GM23338 (cell line): ENCODE data around the gene OSBPL10.

Experiments used
- CREB1 ChIP-seq: fragments of 250-450 bp; sonication (Bioruptor Pico); IDR thresholded peaks from 2 replicates; pipeline ENCODE4 v1.5.0; 2020; ENCODE audit warnings: low read depth, mild to moderate bottlenecking, moderate library complexity
- EZH2 ChIP-seq: fragments of 200-600 bp; sonication (generic); IDR thresholded peaks from one replicate; pipeline ENCODE4 v1.8.0; 2017; ENCODE audit warnings: antibody characterized with exemption, mild to moderate bottlenecking, low read depth; ENCODE audit not compliant: unreplicated experiment
- EZH2phosphoT487 ChIP-seq: fragments of 200-600 bp; sonication (generic); IDR thresholded peaks from one replicate; pipeline ENCODE4 v1.8.1; 2018; ENCODE audit warnings: antibody characterized with exemption; ENCODE audit not compliant: unreplicated experiment
- JUNB ChIP-seq: IDR thresholded peaks from one replicate; pipeline ENCODE4 v1.6.1; 2016; ENCODE audit warnings: antibody characterized with exemption; ENCODE audit not compliant: unreplicated experiment
- NANOG ChIP-seq: IDR thresholded peaks from 2 replicates; pipeline ENCODE4 v1.6.1; 2016; ENCODE audit warnings: antibody characterized with exemption, borderline replicate concordance
- POLR2AphosphoS5 ChIP-seq: IDR thresholded peaks from 2 replicates; pipeline ENCODE4 v1.6.1; 2016; ENCODE audit warnings: antibody characterized with exemption, low read depth
- ZNF114 ChIP-seq: fragments of 250-450 bp; sonication (Bioruptor Pico); IDR thresholded peaks from 2 replicates; pipeline ENCODE4 v1.5.0; 2020; ENCODE audit warnings: mild to moderate bottlenecking, moderate library complexity
- ZNF331 ChIP-seq: fragments of 250-450 bp; sonication (Bioruptor Pico); IDR thresholded peaks from 2 replicates; pipeline ENCODE4 v1.5.0; 2020; ENCODE audit warnings: low read depth, mild to moderate bottlenecking, moderate library complexity
- TF ChIP-seq, protein P1 (sequence below), 2 experiments: fragments of 200-600 bp in 1 of 2; sonication (generic) in 1 of 2; conservative IDR thresholded peaks; 2 replicates each; pipeline versions ENCODE4 v1.5.1 to v1.6.1; 2016 to 2017; ENCODE audit warnings: antibody characterized with exemption in 2 of 2, low read depth in 2 of 2, mild to moderate bottlenecking in 2 of 2, moderate library complexity in 1 of 2
- TF ChIP-seq, protein P2 (sequence below): IDR thresholded peaks from one replicate; pipeline ENCODE4 v1.6.1; 2018; ENCODE audit warnings: antibody characterized with exemption; ENCODE audit not compliant: unreplicated experiment
- TF ChIP-seq, protein P3 (sequence below): IDR thresholded peaks from 2 replicates; pipeline ENCODE4 v1.6.1; 2016; ENCODE audit warnings: antibody characterized with exemption
- TF ChIP-seq, protein P4 (sequence below): fragments of 250-450 bp; sonication (Bioruptor Pico); IDR thresholded peaks from 2 replicates; pipeline ENCODE4 v1.5.0; 2020; ENCODE audit warnings: mild to moderate bottlenecking, moderate library complexity

DNA sequence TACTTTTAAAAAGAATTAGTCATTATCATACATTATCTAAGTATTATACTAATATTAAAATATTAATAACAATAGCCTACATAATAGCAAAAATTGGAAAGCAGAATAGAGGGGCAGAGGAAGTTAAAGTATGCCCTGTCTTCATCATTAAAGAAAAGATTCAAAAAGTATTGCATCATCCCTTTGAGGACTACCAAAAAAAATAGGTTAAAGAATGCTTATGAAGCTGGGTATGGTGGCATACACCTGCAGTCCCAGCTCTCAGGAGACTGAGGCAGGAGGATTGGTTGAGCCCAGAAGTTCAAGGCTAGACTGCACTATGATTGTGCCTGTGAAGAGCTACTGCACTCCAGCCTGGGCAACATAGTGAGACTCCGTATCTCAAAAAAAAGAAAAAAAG is 240.7 kb downstream of the OSBPL10 start:
- TF ChIP-seq, protein P1, sequence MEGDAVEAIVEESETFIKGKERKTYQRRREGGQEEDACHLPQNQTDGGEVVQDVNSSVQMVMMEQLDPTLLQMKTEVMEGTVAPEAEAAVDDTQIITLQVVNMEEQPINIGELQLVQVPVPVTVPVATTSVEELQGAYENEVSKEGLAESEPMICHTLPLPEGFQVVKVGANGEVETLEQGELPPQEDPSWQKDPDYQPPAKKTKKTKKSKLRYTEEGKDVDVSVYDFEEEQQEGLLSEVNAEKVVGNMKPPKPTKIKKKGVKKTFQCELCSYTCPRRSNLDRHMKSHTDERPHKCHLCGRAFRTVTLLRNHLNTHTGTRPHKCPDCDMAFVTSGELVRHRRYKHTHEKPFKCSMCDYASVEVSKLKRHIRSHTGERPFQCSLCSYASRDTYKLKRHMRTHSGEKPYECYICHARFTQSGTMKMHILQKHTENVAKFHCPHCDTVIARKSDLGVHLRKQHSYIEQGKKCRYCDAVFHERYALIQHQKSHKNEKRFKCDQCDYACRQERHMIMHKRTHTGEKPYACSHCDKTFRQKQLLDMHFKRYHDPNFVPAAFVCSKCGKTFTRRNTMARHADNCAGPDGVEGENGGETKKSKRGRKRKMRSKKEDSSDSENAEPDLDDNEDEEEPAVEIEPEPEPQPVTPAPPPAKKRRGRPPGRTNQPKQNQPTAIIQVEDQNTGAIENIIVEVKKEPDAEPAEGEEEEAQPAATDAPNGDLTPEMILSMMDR (conservative IDR thresholded peaks at IDR 0.05; ENCODE audit: low read depth in 2 of 2), result no peak
- no peak for TF ChIP-seq POLR2AphosphoS5
- no peak for TF ChIP-seq EZH2phosphoT487
- no peak for TF ChIP-seq EZH2
- TF ChIP-seq, protein P2, sequence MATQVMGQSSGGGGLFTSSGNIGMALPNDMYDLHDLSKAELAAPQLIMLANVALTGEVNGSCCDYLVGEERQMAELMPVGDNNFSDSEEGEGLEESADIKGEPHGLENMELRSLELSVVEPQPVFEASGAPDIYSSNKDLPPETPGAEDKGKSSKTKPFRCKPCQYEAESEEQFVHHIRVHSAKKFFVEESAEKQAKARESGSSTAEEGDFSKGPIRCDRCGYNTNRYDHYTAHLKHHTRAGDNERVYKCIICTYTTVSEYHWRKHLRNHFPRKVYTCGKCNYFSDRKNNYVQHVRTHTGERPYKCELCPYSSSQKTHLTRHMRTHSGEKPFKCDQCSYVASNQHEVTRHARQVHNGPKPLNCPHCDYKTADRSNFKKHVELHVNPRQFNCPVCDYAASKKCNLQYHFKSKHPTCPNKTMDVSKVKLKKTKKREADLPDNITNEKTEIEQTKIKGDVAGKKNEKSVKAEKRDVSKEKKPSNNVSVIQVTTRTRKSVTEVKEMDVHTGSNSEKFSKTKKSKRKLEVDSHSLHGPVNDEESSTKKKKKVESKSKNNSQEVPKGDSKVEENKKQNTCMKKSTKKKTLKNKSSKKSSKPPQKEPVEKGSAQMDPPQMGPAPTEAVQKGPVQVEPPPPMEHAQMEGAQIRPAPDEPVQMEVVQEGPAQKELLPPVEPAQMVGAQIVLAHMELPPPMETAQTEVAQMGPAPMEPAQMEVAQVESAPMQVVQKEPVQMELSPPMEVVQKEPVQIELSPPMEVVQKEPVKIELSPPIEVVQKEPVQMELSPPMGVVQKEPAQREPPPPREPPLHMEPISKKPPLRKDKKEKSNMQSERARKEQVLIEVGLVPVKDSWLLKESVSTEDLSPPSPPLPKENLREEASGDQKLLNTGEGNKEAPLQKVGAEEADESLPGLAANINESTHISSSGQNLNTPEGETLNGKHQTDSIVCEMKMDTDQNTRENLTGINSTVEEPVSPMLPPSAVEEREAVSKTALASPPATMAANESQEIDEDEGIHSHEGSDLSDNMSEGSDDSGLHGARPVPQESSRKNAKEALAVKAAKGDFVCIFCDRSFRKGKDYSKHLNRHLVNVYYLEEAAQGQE, result no peak
- no peak for TF ChIP-seq JUNB
- TF ChIP-seq CREB1 (CRISPR knock-in tag), result no peak
- TF ChIP-seq, protein P3, sequence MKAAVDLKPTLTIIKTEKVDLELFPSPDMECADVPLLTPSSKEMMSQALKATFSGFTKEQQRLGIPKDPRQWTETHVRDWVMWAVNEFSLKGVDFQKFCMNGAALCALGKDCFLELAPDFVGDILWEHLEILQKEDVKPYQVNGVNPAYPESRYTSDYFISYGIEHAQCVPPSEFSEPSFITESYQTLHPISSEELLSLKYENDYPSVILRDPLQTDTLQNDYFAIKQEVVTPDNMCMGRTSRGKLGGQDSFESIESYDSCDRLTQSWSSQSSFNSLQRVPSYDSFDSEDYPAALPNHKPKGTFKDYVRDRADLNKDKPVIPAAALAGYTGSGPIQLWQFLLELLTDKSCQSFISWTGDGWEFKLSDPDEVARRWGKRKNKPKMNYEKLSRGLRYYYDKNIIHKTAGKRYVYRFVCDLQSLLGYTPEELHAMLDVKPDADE, result no peak
- TF ChIP-seq, protein P4, sequence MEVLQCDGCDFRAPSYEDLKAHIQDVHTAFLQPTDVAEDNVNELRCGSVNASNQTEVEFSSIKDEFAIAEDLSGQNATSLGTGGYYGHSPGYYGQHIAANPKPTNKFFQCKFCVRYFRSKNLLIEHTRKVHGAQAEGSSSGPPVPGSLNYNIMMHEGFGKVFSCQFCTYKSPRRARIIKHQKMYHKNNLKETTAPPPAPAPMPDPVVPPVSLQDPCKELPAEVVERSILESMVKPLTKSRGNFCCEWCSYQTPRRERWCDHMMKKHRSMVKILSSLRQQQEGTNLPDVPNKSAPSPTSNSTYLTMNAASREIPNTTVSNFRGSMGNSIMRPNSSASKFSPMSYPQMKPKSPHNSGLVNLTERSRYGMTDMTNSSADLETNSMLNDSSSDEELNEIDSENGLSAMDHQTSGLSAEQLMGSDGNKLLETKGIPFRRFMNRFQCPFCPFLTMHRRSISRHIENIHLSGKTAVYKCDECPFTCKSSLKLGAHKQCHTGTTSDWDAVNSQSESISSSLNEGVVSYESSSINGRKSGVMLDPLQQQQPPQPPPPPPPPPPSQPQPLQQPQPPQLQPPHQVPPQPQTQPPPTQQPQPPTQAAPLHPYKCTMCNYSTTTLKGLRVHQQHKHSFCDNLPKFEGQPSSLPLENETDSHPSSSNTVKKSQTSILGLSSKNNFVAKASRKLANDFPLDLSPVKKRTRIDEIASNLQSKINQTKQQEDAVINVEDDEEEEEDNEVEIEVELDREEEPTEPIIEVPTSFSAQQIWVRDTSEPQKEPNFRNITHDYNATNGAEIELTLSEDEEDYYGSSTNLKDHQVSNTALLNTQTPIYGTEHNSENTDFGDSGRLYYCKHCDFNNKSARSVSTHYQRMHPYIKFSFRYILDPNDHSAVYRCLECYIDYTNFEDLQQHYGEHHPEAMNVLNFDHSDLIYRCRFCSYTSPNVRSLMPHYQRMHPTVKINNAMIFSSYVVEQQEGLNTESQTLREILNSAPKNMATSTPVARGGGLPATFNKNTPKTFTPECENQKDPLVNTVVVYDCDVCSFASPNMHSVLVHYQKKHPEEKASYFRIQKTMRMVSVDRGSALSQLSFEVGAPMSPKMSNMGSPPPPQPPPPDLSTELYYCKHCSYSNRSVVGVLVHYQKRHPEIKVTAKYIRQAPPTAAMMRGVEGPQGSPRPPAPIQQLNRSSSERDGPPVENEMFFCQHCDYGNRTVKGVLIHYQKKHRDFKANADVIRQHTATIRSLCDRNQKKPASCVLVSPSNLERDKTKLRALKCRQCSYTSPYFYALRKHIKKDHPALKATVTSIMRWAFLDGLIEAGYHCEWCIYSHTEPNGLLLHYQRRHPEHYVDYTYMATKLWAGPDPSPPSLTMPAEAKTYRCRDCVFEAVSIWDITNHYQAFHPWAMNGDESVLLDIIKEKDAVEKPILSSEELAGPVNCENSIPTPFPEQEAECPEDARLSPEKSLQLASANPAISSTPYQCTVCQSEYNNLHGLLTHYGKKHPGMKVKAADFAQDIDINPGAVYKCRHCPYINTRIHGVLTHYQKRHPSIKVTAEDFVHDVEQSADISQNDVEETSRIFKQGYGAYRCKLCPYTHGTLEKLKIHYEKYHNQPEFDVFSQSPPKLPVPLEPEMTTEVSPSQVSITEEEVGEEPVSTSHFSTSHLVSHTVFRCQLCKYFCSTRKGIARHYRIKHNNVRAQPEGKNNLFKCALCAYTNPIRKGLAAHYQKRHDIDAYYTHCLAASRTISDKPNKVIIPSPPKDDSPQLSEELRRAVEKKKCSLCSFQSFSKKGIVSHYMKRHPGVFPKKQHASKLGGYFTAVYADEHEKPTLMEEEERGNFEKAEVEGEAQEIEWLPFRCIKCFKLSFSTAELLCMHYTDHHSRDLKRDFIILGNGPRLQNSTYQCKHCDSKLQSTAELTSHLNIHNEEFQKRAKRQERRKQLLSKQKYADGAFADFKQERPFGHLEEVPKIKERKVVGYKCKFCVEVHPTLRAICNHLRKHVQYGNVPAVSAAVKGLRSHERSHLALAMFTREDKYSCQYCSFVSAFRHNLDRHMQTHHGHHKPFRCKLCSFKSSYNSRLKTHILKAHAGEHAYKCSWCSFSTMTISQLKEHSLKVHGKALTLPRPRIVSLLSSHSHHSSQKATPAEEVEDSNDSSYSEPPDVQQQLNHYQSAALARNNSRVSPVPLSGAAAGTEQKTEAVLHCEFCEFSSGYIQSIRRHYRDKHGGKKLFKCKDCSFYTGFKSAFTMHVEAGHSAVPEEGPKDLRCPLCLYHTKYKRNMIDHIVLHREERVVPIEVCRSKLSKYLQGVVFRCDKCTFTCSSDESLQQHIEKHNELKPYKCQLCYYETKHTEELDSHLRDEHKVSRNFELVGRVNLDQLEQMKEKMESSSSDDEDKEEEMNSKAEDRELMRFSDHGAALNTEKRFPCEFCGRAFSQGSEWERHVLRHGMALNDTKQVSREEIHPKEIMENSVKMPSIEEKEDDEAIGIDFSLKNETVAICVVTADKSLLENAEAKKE, result no peak
- TF ChIP-seq NANOG, result no peak
- no peak for TF ChIP-seq ZNF331
- no peak for TF ChIP-seq ZNF114
